Ovary (tissue), 9 donors: ENCODE measurements around the gene PYGO2. TPM values are rescaled to one million over a fixed set of nuclear protein-coding genes. Genes with fewer than 3 reads are reported as not detected.

Source experiments
- DNase-seq, 5 donors: peaks; one replicate each; pipeline ENCODE4 v3.0.0-alpha.2; 2019 to 2020
- H3K27ac ChIP-seq, 2 donors: fragments of 200-600 bp; one replicate each; pipeline versions ENCODE4 v1.5.1 to v1.8.0; 2019 to 2022
- H3K27me3 ChIP-seq: fragments of 200-600 bp; one replicate; pipeline ENCODE4 v1.8.0; 2022
- H3K36me3 ChIP-seq: fragments of 200-600 bp; sonication (generic); one replicate; pipeline ENCODE4 v1.5.1; 2019
- H3K4me1 ChIP-seq: one replicate; pipeline ENCODE4 v1.8.1; 2013; ENCODE audit warnings: mild to moderate bottlenecking, moderate library complexity; ENCODE audit not compliant: insufficient read depth
- H3K4me3 ChIP-seq: fragments of 200-600 bp; sonication (generic); one replicate; pipeline ENCODE4 v1.5.1; 2017
- H3K9me3 ChIP-seq, 2 donors: fragments of 200-600 bp in 1 of 2; sonication (generic) in 1 of 2; one replicate each; pipeline versions ENCODE4 v1.5.1 to v1.8.1; 2013 to 2019; ENCODE audit warnings: mild to moderate bottlenecking in 1 of 2, moderate library complexity in 1 of 2
- CTCF ChIP-seq, 3 donors: fragments of 450-650 bp in 2 of 3; fragments of 200-600 bp in 1 of 3; IDR thresholded peaks; one replicate each; pipeline versions ENCODE4 v1.5.1 to v1.8.0; 2016 to 2022; ENCODE audit warnings: antibody characterized with exemption in 3 of 3, mild to moderate bottlenecking in 1 of 3
- EP300 ChIP-seq: sonication (generic); formaldehyde crosslinking; IDR thresholded peaks from one replicate; pipeline ENCODE4 v1.6.1; 2017; ENCODE audit warnings: antibody characterized with exemption
- POLR2A ChIP-seq: fragments of 450-650 bp; IDR thresholded peaks from one replicate; pipeline ENCODE4 v1.6.1; 2017; ENCODE audit warnings: antibody characterized with exemption, mild to moderate bottlenecking, moderate library complexity
- WGBS, 3 donors: extraction: QIAGEN DNeasy Blood & Tissue Kit in 1 of 3; methylation state at CpG; one replicate each; pipeline versions ENCODE4 v1.1.5 to v1.1.7; 2013 to 2017; 5-methylcytosine and 5-hydroxymethylcytosine counted together
- intact Hi-C, 4 donors: fragments of 100-400 bp; cut with DNase I; formaldehyde crosslinking; loops; one replicate each; pipeline versions ENCODE4 v1.11.0 to v1.15.1; 2022 to 2023
- polyA plus RNA-seq, 2 donors: library from polyadenylated mRNA; stranded (reverse); fragments of 200-250 nt in 1 of 2; fragments of 350-450 nt in 1 of 2; fragmentation: Illumina TruSeq in 1 of 2; extraction: RNeasy Lipid Tissue Mini Kit (QIAGEN cat#74804) in 1 of 2; gene quantifications; one replicate each; pipeline ENCODE4 v1.2.3, GENCODE V29; 2013 to 2014
- total RNA-seq, 7 donors: library from RNA; depleted of rRNA in 2 of 7; stranded (reverse); fragments of >200 nt in 2 of 7; fragmentation: NEBNext Ultra II Directional in 3 of 7; extraction: Animal tissue kit (Norgen Biotek cat#: 25700) in 3 of 7; gene quantifications; one replicate each; pipeline versions ENCODE4 v1.1.0 to v1.2.4, GENCODE V29; 2016 to 2023
- donor health status: DM: no; HTN: no; CAD: no; lungs with moderate emphysema.
- donor health status: DM: no; HTN: no; CAD: no.
- donor health status: Bipolar disorder and iron deficiency.
- donor health status: DM: yes; HTN: yes; CAD: no.
- donor health status: DM: no; HTN: no; CAD: no.
- donor health status: DM: yes; HTN: yes; CAD: no.

PYGO2 gene
- total and polyA plus RNA-seq, 9 donors: 17.2 to 53.0 (median 35.2) TPM

GRCh38 chr1:154936555-154937084 is 25.0 kb downstream of the PYGO2 start, which contains the start of gene PMVK:
TSS of gene PMVK (minus strand) at chr1:154936719. CDS start at chr1:154936685, 34 bp downstream.
- Histone ChIP-seq H3K36me3 (no peaks in the 10 kb centered on the region), H3K27me3 (no peaks in the 10 kb centered on the region), H3K4me3 (peak within 1 kb of the TSS; percentile 55), H3K4me1 (peaks cover 14% of the 10 kb centered on the region), H3K27ac (peak within 1 kb of the TSS; percentile 94 to 95), H3K9me3 (no peaks in the 10 kb centered on the region)
- intact Hi-C loops: no loop called here
- WGBS, 3 donors: 0 to 1% (median 1%) methylated on average over 45 of the region's 45 CpGs
- no peak for TF ChIP-seq EP300
- peak; percentile 70 for TF ChIP-seq POLR2A
- peak; percentile 10 to 57 (median 55) for TF ChIP-seq CTCF (IDR thresholded peaks at IDR 0.05)
- DNase-seq: peak; percentile 94 to 97 (median 96)

- Histone ChIP-seq H3K36me3 (no peaks in the 10 kb centered on the region), H3K27me3 (no peaks in the 10 kb centered on the region), H3K27ac (peak overlapping the region; percentile 94 to 95), H3K9me3 (no peaks in the 10 kb centered on the region), H3K4me1 (peaks cover 7% of the 10 kb centered on the region), H3K4me3 (peak overlapping the region; percentile 55)
- no peak for TF ChIP-seq POLR2A
- TF ChIP-seq EP300: no peak
- no peak for TF ChIP-seq CTCF (IDR thresholded peaks at IDR 0.05)
- DNase-seq: no peak
- intact Hi-C loops: no loop called here
- WGBS, 3 donors: 26 to 38% (median 34%) methylated on average over 27 of the region's 27 CpGs
Observed at GRCh38 chr1:154935749-154936554, 25.6 kb downstream of the PYGO2 start.

- H3K27me3 ChIP-seq: no peaks in the 10 kb centered on the region
- no peak overlapping the region for H3K27ac ChIP-seq
- peaks cover 6% of the 10 kb centered on the region for H3K4me1 ChIP-seq
- no peak overlapping the region for H3K4me3 ChIP-seq
- 95 to 97% (median 96%) methylated on average over 5 of the region's 5 CpGs for WGBS, 3 donors
- no peak for DNase-seq
- no peaks in the 10 kb centered on the region for H3K9me3 ChIP-seq
- intact Hi-C loops: no loop called here
- TF ChIP-seq POLR2A (no peak), EP300 (no peak), CTCF (IDR thresholded peaks at IDR 0.05) (no peak)
- no peaks in the 10 kb centered on the region for H3K36me3 ChIP-seq
Observed at GRCh38 chr1:154934358-154934948, 27.1 kb downstream of the PYGO2 start.

GRCh38 chr1:154931940-154932487 is 29.6 kb downstream of the PYGO2 start:
- Histone ChIP-seq H3K27me3 (no peaks in the 10 kb centered on the region), H3K27ac (no peak overlapping the region), H3K4me3 (no peak overlapping the region), H3K36me3 (no peaks in the 10 kb centered on the region), H3K9me3 (no peaks in the 10 kb centered on the region), H3K4me1 (peaks cover 5% of the 10 kb centered on the region)
- WGBS, 3 donors: 92 to 95% (median 93%) methylated on average over 11 of the region's 11 CpGs
- intact Hi-C loops: no loop called here
- no peak for DNase-seq
- TF ChIP-seq POLR2A (no peak), CTCF (IDR thresholded peaks at IDR 0.05) (no peak), EP300 (no peak)
